ENCODE measurements around the gene MMP24.

MMP24 gene

GRCh38 chr20:35287509-35288324 is 61.2 kb downstream of the MMP24 start:
- Histone ChIP-seq H3K4me3 (ENCODE audit: insufficient read depth, low read depth, low read length) (no peak overlapping the region), H3K4me1 (ENCODE audit: control insufficient read depth, insufficient read depth, low read length) (peaks cover 5% of the 10 kb centered on the region)
- WGBS, 2 experiments: 91% methylated on average over 28 of the region's 28 CpGs

GRCh38 chr20:35288325-35289060 is 62.0 kb downstream of the MMP24 start:
- H3K27me3 ChIP-seq (ENCODE audit: control insufficient read depth, insufficient read depth, low read length, poor library complexity, severe bottlenecking): no peaks in the 10 kb centered on the region
- no peaks in the 10 kb centered on the region for H3K9me3 ChIP-seq (ENCODE audit: control insufficient read depth, low read length)
- H3K4me1 ChIP-seq (ENCODE audit: control insufficient read depth, insufficient read depth, low read length): peaks cover 2% of the 10 kb centered on the region
- WGBS, 2 experiments: 90 to 93% methylated on average over 19 of the region's 19 CpGs
- no peaks in the 10 kb centered on the region for H3K36me3 ChIP-seq (ENCODE audit: control insufficient read depth, insufficient read depth, low read length)
- H3K27ac ChIP-seq (ENCODE audit: insufficient read depth, low read depth, low read length, poor library complexity, severe bottlenecking): no peak overlapping the region
- no peak overlapping the region for H3K4me3 ChIP-seq (ENCODE audit: insufficient read depth, low read depth, low read length)

More at GRCh38 chr20:35287509-35288324, 61.2 kb downstream of the MMP24 start:
- Histone ChIP-seq H3K36me3 (ENCODE audit: control insufficient read depth, insufficient read depth, low read length) (no peaks in the 10 kb centered on the region), H3K27ac (ENCODE audit: insufficient read depth, low read depth, low read length, poor library complexity, severe bottlenecking) (no peak overlapping the region), H3K27me3 (ENCODE audit: control insufficient read depth, insufficient read depth, low read length, poor library complexity, severe bottlenecking) (no peaks in the 10 kb centered on the region), H3K9me3 (ENCODE audit: control insufficient read depth, low read length) (no peaks in the 10 kb centered on the region)

- Histone ChIP-seq H3K36me3 (ENCODE audit: control insufficient read depth, insufficient read depth, low read length) (no peaks in the 10 kb centered on the region), H3K27ac (ENCODE audit: insufficient read depth, low read depth, low read length, poor library complexity, severe bottlenecking) (no peak overlapping the region), H3K4me3 (ENCODE audit: insufficient read depth, low read depth, low read length) (no peak overlapping the region), H3K27me3 (ENCODE audit: control insufficient read depth, insufficient read depth, low read length, poor library complexity, severe bottlenecking) (peaks cover 3% of the 10 kb centered on the region), H3K4me1 (ENCODE audit: control insufficient read depth, insufficient read depth, low read length) (no peaks in the 10 kb centered on the region), H3K9me3 (ENCODE audit: control insufficient read depth, low read length) (no peaks in the 10 kb centered on the region)
- WGBS, 2 experiments: 80 to 81% methylated on average over 7 of the region's 7 CpGs
Measured at GRCh38 chr20:35290186-35290886, 63.8 kb downstream of the MMP24 start.

DNA sequence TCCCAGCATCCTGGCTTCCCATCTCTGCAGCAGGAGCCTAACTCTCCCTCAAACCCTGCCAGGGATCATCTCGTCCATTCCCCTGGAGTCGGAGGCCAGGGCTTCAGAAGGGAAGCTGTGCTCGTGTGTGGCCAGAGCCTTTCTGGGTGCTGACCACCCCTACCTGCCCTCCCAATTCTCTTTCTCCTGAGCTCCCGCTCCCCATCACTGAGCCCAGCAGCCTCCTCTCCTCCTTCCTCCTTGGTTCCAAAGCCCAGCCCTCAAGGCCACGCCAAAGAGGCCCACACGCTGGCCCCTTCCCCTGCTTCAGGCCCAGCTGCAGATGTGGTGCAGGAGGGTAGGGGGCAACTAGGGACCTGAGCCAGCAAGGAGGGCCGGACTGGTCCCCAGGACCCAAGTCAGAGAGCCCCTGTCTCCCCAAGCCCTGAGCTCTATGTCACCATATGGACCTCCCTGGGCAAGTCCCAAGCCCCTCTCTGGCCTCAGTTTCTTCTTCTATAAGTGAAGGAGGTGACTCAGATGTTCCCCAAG is 64.5 kb downstream of the MMP24 start:
- H3K27me3 ChIP-seq (ENCODE audit: control insufficient read depth, insufficient read depth, low read length, poor library complexity, severe bottlenecking): peaks cover 3% of the 10 kb centered on the region
- no peaks in the 10 kb centered on the region for H3K9me3 ChIP-seq (ENCODE audit: control insufficient read depth, low read length)
- no peak overlapping the region for H3K27ac ChIP-seq (ENCODE audit: insufficient read depth, low read depth, low read length, poor library complexity, severe bottlenecking)
- H3K36me3 ChIP-seq (ENCODE audit: control insufficient read depth, insufficient read depth, low read length): no peaks in the 10 kb centered on the region
- no peaks in the 10 kb centered on the region for H3K4me1 ChIP-seq (ENCODE audit: control insufficient read depth, insufficient read depth, low read length)
- H3K4me3 ChIP-seq (ENCODE audit: insufficient read depth, low read depth, low read length): no peak overlapping the region
- WGBS, 2 experiments: 88 to 89% methylated on average over 7 of the region's 7 CpGs

GRCh38 chr20:35291654-35292503 is 65.4 kb downstream of the MMP24 start, which contains the start of gene FAM83C:
Gene FAM83C (minus strand): TSS chr20:35292425. CDS start chr20:35292304, 121 bp downstream.
- Histone ChIP-seq H3K9me3 (ENCODE audit: control insufficient read depth, low read length) (no peaks in the 10 kb centered on the region), H3K27me3 (ENCODE audit: control insufficient read depth, insufficient read depth, low read length, poor library complexity, severe bottlenecking) (peaks cover 3% of the 10 kb centered on the region), H3K4me1 (ENCODE audit: control insufficient read depth, insufficient read depth, low read length) (no peaks in the 10 kb centered on the region), H3K27ac (ENCODE audit: insufficient read depth, low read depth, low read length, poor library complexity, severe bottlenecking) (no peak within 1 kb of the TSS), H3K4me3 (ENCODE audit: insufficient read depth, low read depth, low read length) (no peak within 1 kb of the TSS), H3K36me3 (ENCODE audit: control insufficient read depth, insufficient read depth, low read length) (no peaks in the 10 kb centered on the region)
- WGBS, 2 experiments: 92 to 93% methylated on average over 40 of the region's 40 CpGs

GRCh38 chr20:35292504-35293285 is 66.2 kb downstream of the MMP24 start:
- Histone ChIP-seq H3K27me3 (ENCODE audit: control insufficient read depth, insufficient read depth, low read length, poor library complexity, severe bottlenecking) (peaks cover 3% of the 10 kb centered on the region), H3K4me1 (ENCODE audit: control insufficient read depth, insufficient read depth, low read length) (no peaks in the 10 kb centered on the region), H3K27ac (ENCODE audit: insufficient read depth, low read depth, low read length, poor library complexity, severe bottlenecking) (no peak overlapping the region), H3K4me3 (ENCODE audit: insufficient read depth, low read depth, low read length) (no peak overlapping the region), H3K36me3 (ENCODE audit: control insufficient read depth, insufficient read depth, low read length) (no peaks in the 10 kb centered on the region), H3K9me3 (ENCODE audit: control insufficient read depth, low read length) (no peaks in the 10 kb centered on the region)
- 89% methylated on average over 23 of the region's 23 CpGs for WGBS, 2 experiments

DNA sequence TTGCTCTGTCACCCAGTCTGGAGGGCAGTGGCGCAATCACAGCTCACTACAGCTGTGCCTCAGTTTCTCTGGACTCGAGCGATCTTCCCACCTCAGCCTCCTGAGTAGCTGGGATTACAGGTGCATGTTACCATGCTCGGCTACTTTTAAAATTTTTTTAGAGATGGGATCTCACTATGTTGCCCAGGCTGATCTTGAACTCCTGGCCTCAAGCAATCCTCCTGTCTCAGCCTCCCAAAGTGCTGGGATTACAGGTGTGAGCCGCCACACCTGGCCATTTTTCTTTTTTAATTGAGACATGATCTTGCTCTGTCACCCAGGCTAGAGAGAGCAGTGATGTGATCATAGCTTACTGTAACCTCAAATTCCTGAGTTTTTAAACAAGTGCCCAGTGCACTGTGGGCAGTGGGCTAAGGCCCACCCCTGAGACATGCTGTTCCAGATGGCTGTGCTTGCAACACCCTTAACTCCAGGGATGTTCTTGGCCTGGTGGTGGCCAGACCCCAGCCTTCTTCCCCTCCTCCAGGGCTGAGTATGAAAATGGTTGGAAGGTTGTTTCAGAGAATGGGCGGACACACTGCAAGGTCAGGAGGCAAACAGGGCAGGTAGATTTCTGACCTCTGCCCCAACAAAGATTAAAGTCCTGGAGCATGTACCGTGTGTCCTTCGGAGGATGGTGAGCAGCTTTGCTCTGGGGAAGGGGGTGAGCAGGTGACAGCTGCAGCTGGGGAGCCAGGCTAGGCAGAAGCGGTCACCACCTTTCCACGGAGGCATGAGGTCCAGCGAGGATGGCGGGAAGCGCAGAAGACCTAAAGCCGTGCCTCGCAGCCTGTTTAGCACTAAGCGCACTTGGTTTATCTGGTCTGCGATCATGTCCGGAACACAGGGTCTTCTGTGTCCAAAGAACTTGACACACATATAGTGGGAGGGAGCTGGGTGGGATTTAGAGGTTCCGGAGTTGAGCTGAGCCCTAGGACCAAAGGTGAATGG is 67.1 kb downstream of the MMP24 start:
- Histone ChIP-seq H3K4me1 (ENCODE audit: control insufficient read depth, insufficient read depth, low read length) (no peaks in the 10 kb centered on the region), H3K9me3 (ENCODE audit: control insufficient read depth, low read length) (no peaks in the 10 kb centered on the region), H3K27ac (ENCODE audit: insufficient read depth, low read depth, low read length, poor library complexity, severe bottlenecking) (no peak overlapping the region), H3K4me3 (ENCODE audit: insufficient read depth, low read depth, low read length) (no peak overlapping the region), H3K36me3 (ENCODE audit: control insufficient read depth, insufficient read depth, low read length) (no peaks in the 10 kb centered on the region), H3K27me3 (ENCODE audit: control insufficient read depth, insufficient read depth, low read length, poor library complexity, severe bottlenecking) (peaks cover 3% of the 10 kb centered on the region)
- 93% methylated on average over 19 of the region's 19 CpGs for WGBS, 2 experiments

GRCh38 chr20:35294293-35294685 is 67.8 kb downstream of the MMP24 start:
- H3K4me3 ChIP-seq (ENCODE audit: insufficient read depth, low read depth, low read length): no peak overlapping the region
- H3K4me1 ChIP-seq (ENCODE audit: control insufficient read depth, insufficient read depth, low read length): no peaks in the 10 kb centered on the region
- 88 to 90% methylated on average over 5 of the region's 5 CpGs for WGBS, 2 experiments
- H3K9me3 ChIP-seq (ENCODE audit: control insufficient read depth, low read length): no peaks in the 10 kb centered on the region
- H3K36me3 ChIP-seq (ENCODE audit: control insufficient read depth, insufficient read depth, low read length): no peaks in the 10 kb centered on the region
- no peak overlapping the region for H3K27ac ChIP-seq (ENCODE audit: insufficient read depth, low read depth, low read length, poor library complexity, severe bottlenecking)
- peaks cover 3% of the 10 kb centered on the region for H3K27me3 ChIP-seq (ENCODE audit: control insufficient read depth, insufficient read depth, low read length, poor library complexity, severe bottlenecking)

Data from ectodermal cell (in vitro differentiated cells).